Endothelial cell of umbilical vein (primary cell): Measurements from ENCODE around the gene PARD6G. TPM values are rescaled to one million over a fixed set of nuclear protein-coding genes. Genes with fewer than 3 reads are reported as not detected.

ENCODE experiments used
- BruUV-seq: library from RNA; stranded (reverse); fragments of 400-500 nt; replicated peaks from 2 replicates; lab custom pipeline; 2021; lab: Mats Ljungman, UMichigan
- CTCF ChIA-PET: fragments of 300-600, 350-600 bp; sonication (Branson Sonifier 250); formaldehyde crosslinking; loops from one replicate; lab custom pipeline; 2021; ENCODE audit warnings: antibody characterized with exemption, inconsistent platforms; lab: Charles Lee
- POLR2A ChIA-PET: fragments of 300-600, 350-600 bp; sonication (Branson Sonifier 250); formaldehyde crosslinking; loops from one replicate; lab custom pipeline; 2021; ENCODE audit warnings: antibody characterized with exemption, inconsistent platforms; lab: Charles Lee
- DNase-seq: peaks from one replicate; pipeline ENCODE4 v3.0.0-alpha.2; 2011; ENCODE audit warnings: low read depth, low spot score
- FAIRE-seq: peaks from 2 replicates; lab custom pipeline; 2011; peaks lifted over from hg19 to GRCh38; lab: Jason Lieb, UNC
- H2AFZ ChIP-seq: 2 replicates; pipeline ENCODE4 v1.6.0; 2012; ENCODE audit warnings: low read depth, low read length, control low read depth, inconsistent platforms
- H3K27ac ChIP-seq: 2 replicates; pipeline ENCODE4 v1.5.1; 2011; ENCODE audit warnings: low read depth, mild to moderate bottlenecking, control low read depth, low read length, moderate library complexity; ENCODE audit not compliant: insufficient read depth
- H3K27me3 ChIP-seq, 2 experiments: 2 replicates each; pipeline versions ENCODE4 v1.6.0 to v1.6.1; 2011; ENCODE audit warnings: low read length in 2 of 2, mixed read lengths in 1 of 2; ENCODE audit not compliant: control insufficient read depth in 2 of 2, insufficient read depth in 2 of 2
- H3K36me3 ChIP-seq, 2 experiments: 2 replicates in 1 of 2; 3 replicates in 1 of 2; pipeline ENCODE4 v1.5.1; 2011; ENCODE audit warnings: low read length in 2 of 2, mild to moderate bottlenecking in 1 of 2, moderate library complexity in 1 of 2; ENCODE audit not compliant: control insufficient read depth in 2 of 2, insufficient read depth in 2 of 2; ENCODE audit errors: extremely low read depth in 1 of 2
- H3K4me1 ChIP-seq: 3 replicates; pipeline ENCODE4 v1.5.1; 2011; ENCODE audit warnings: mild to moderate bottlenecking, low read length; ENCODE audit not compliant: control insufficient read depth, insufficient read depth; ENCODE audit errors: extremely low read depth
- H3K4me2 ChIP-seq: 2 replicates; pipeline ENCODE4 v1.6.1; 2011; ENCODE audit warnings: low read length, control low read depth, mixed read lengths; ENCODE audit not compliant: insufficient read depth
- H3K4me3 ChIP-seq, 3 experiments: fragments of 200-600 bp in 1 of 3; sonication (generic), shearing (Covaris generic) in 1 of 3; replicated peaks in 1 of 3; 2 replicates each; pipeline ENCODE4 v1.5.1; 2011 to 2016; ENCODE audit warnings: control low read depth in 3 of 3, low read length in 3 of 3, mild to moderate bottlenecking in 2 of 3, inconsistent platforms in 1 of 3, low read depth in 1 of 3, moderate library complexity in 1 of 3; ENCODE audit not compliant: insufficient read depth in 1 of 3
- H3K79me2 ChIP-seq: 2 replicates; pipeline ENCODE4 v1.6.0; 2012; ENCODE audit warnings: low read length, inconsistent platforms; ENCODE audit not compliant: control insufficient read depth, insufficient read depth
- H3K9ac ChIP-seq: replicated peaks from 2 replicates; pipeline ENCODE3; 2011; ENCODE audit warnings: low read length, control low read depth; ENCODE audit not compliant: insufficient read depth; ENCODE audit errors: extremely low read depth
- H3K9me1 ChIP-seq: replicated peaks from 3 replicates; pipeline ENCODE4 v1.6.0; 2011; ENCODE audit warnings: mild to moderate bottlenecking, low read length; ENCODE audit not compliant: control insufficient read depth, insufficient read depth; ENCODE audit errors: extremely low read depth
- H3K9me3 ChIP-seq: replicated peaks from 2 replicates; pipeline ENCODE4 v1.5.1; 2012; ENCODE audit warnings: low read length, inconsistent platforms; ENCODE audit not compliant: control insufficient read depth, insufficient read depth
- H4K20me1 ChIP-seq: replicated peaks from 2 replicates; pipeline ENCODE3; 2011; ENCODE audit warnings: mild to moderate bottlenecking, low read length; ENCODE audit not compliant: control insufficient read depth, insufficient read depth; ENCODE audit errors: extremely low read depth
- CTCF ChIP-seq, 2 donors: IDR thresholded peaks; 1 replicate in 1 of 2; 2 replicates in 1 of 2; pipeline ENCODE4 v1.5.1; 2011; ENCODE audit warnings: low read length in 2 of 2, mild to moderate bottlenecking in 2 of 2, moderate library complexity in 2 of 2, control low read depth in 1 of 2, inconsistent platforms in 1 of 2, low read depth in 1 of 2; ENCODE audit not compliant: insufficient read depth in 1 of 2; ENCODE audit errors: extremely low read depth in 1 of 2
- EZH2 ChIP-seq: IDR thresholded peaks from 2 replicates; pipeline ENCODE4 v1.6.1; 2012; ENCODE audit warnings: borderline replicate concordance, low read depth, mild to moderate bottlenecking, moderate library complexity, low read length, inconsistent platforms; ENCODE audit not compliant: severe bottlenecking
- FOS ChIP-seq: IDR thresholded peaks from 2 replicates; pipeline ENCODE4 v1.6.1; 2011; ENCODE audit warnings: mild to moderate bottlenecking, low read length, moderate library complexity, borderline replicate concordance; ENCODE audit not compliant: insufficient read depth
- JUN ChIP-seq: IDR thresholded peaks from 2 replicates; pipeline ENCODE4 v1.6.1; 2011; ENCODE audit warnings: borderline replicate concordance, low read depth; ENCODE audit not compliant: insufficient read length, insufficient read depth
- POLR2A ChIP-seq: IDR thresholded peaks from 2 replicates; pipeline ENCODE4 v1.6.1; 2012; ENCODE audit warnings: low read depth, mild to moderate bottlenecking, control low read depth, low read length
- dilution Hi-C: fragments of 300-500 bp; cut with MboI; formaldehyde crosslinking; loops from one replicate; pipeline ENCODE4 v1.15.0; 2019; ENCODE audit warnings: low sequenced_read_pairs; ENCODE audit not compliant: extremely low pct_ligation_motif_present
- intact Hi-C: fragments of 100-400 bp; cut with micrococcal nuclease; formaldehyde crosslinking; loops from one replicate; pipeline ENCODE4 v1.10.0; 2022
- polyA plus RNA-seq, 4 experiments: library from polyadenylated mRNA; depleted of rRNA in 3 of 4; stranded (reverse) in 3 of 4; unstranded in 1 of 4; fragments of >200 nt; gene quantifications; 2 replicates each; pipeline versions ENCODE4 v1.2.1 to v1.2.3, GENCODE V29; 2011 to 2012; ENCODE audit warnings: missing spikeins in 1 of 4
- total RNA-seq: library from RNA; stranded (reverse); gene quantifications from 2 replicates; pipeline ENCODE4 v1.2.3, GENCODE V29; 2021

PARD6G gene
- total and polyA plus RNA-seq, 2 donors (not counting 3 experiments of a cell fraction or from before 2014, with no cell fraction given): 1.2 to 1.8 TPM

GRCh38 chr18:80159713-80160636 is 87.3 kb downstream of the PARD6G start:
- CTCF ChIA-PET: interaction anchor here (0.6 to 5.7 kb wide), 24 partner anchors 10 to 363 kb away, joined by 3 to 63 read pairs (median 4); partner anchors contain the start of genes ADNP2, PARD6G and RBFA
- Histone ChIP-seq H3K9me3 (no peaks in the 10 kb centered on the region), H3K9me1 (no peaks in the 10 kb centered on the region), H3K36me3 (no peaks in the 10 kb centered on the region), H3K4me1 (no peaks in the 10 kb centered on the region), H2AFZ (peak overlapping the region; percentile 73), H3K9ac (no peak overlapping the region), H3K27ac (no peak overlapping the region), H4K20me1 (no peaks in the 10 kb centered on the region), H3K79me2 (no peaks in the 10 kb centered on the region), H3K4me3 (peak overlapping the region in 1 of 3 experiments; percentile 3), H3K27me3 (no peaks in the 10 kb centered on the region), H3K4me2 (no peak overlapping the region)
- no TSS peak for BruUV-seq
- intact Hi-C loops: loop anchor here (5.0 kb wide), 1 partner anchor 128 kb away; the partner anchor contains the start of gene RBFA
- FAIRE-seq (peak; percentile 59), DNase-seq (peak; percentile 29)
- dilution Hi-C loops: no loop called here
- TF ChIP-seq FOS (no peak), POLR2A (no peak), JUN (no peak), CTCF (IDR thresholded peaks at IDR 0.05; ENCODE audit: extremely low read depth in 1 of 2, insufficient read depth in 1 of 2, low read depth in 1 of 2, low read length in 2 of 2) (peak; percentile 78 to 90), EZH2 (peak; percentile 33)
- POLR2A ChIA-PET: no interaction called here
